Islet precursor cell (in vitro differentiated cells): ENCODE data around the gene ABO.
"Not testable (repeated sequence)": the region's sequence is repeated elsewhere in the genome, so short reads cannot be mapped to it uniquely, and the experiment has no call there.

Experiments used
- DNase-seq: peaks from one replicate; pipeline ENCODE4 v3.0.0-alpha.2; 2018

ABO gene

GRCh38 chr9:133286523-133286922 is 11.5 kb upstream of the ABO start:
- DNase-seq = no peak

GRCh38 chr9:133285252-133285775 is 10.3 kb upstream of the ABO start:
- no peak for DNase-seq

GRCh38 chr9:133284362-133284761 is 9.4 kb upstream of the ABO start:
- no peak for DNase-seq

GRCh38 chr9:133283255-133284032 is 8.4 kb upstream of the ABO start:
- not testable (repeated sequence) for DNase-seq

- DNase-seq = no peak
Observed at GRCh38 chr9:133282464-133283238, 7.7 kb upstream of the ABO start.

GRCh38 chr9:133280392-133280791 is 5.4 kb upstream of the ABO start:
- DNase-seq = no peak

- DNase-seq = no peak
Observed at GRCh38 chr9:133278161-133279114, 3.4 kb upstream of the ABO start.

- no peak for DNase-seq
Observed at GRCh38 chr9:133277467-133277866, 2.5 kb upstream of the ABO start.

GRCh38 chr9:133276923-133277322 is 1.9 kb upstream of the ABO start:
- no peak for DNase-seq

GRCh38 chr9:133276001-133276884 is 1.2 kb upstream of the ABO start:
- DNase-seq = no peak

GRCh38 chr9:133274236-133275104 is 531 bp downstream of the ABO start:
- DNase-seq = no peak

GRCh38 chr9:133273819-133274218 is 1.2 kb downstream of the ABO start:
- DNase-seq = no peak

- DNase-seq = no peak
Observed at GRCh38 chr9:133273098-133273497, 1.9 kb downstream of the ABO start.

GRCh38 chr9:133269537-133270362 is 5.3 kb downstream of the ABO start:
- no peak for DNase-seq

GRCh38 chr9:133269136-133269535 is 5.9 kb downstream of the ABO start:
- DNase-seq = not testable (repeated sequence)

- DNase-seq = no peak
Observed at GRCh38 chr9:133268335-133269056, 6.5 kb downstream of the ABO start.

GRCh38 chr9:133264235-133264764 is 10.7 kb downstream of the ABO start:
- peak; percentile 18 for DNase-seq

- peak; percentile 6 for DNase-seq
Observed at GRCh38 chr9:133263557-133263956, 11.4 kb downstream of the ABO start.

- DNase-seq = peak; percentile 41
Observed at GRCh38 chr9:133262226-133262625, 12.8 kb downstream of the ABO start.
